Posterior cingulate gyrus (tissue), 11 donors: ENCODE results near the gene KIRREL1.
A peak's percentile ranks its signal among the peaks of the same experiment; 100 is the strongest.

Experiments
- DNase-seq, 10 donors: peaks; one replicate each; pipeline versions ENCODE4 v3.0.0 to v3.0.0-alpha.2; 2020 to 2021; ENCODE audit warnings: mixed read lengths in 3 of 10
- intact Hi-C: fragments of 100-400 bp; cut with DNase I; formaldehyde crosslinking; loops from one replicate; pipeline ENCODE4 v1.15.1; 2023

The KIRREL1 gene

GRCh38 chr1:158056498-158056897 lies 63.1 kb downstream of the KIRREL1 start:
- peak in 1 of 10 donors; percentile 65 for DNase-seq
- intact Hi-C loops: no loop called here

DNA sequence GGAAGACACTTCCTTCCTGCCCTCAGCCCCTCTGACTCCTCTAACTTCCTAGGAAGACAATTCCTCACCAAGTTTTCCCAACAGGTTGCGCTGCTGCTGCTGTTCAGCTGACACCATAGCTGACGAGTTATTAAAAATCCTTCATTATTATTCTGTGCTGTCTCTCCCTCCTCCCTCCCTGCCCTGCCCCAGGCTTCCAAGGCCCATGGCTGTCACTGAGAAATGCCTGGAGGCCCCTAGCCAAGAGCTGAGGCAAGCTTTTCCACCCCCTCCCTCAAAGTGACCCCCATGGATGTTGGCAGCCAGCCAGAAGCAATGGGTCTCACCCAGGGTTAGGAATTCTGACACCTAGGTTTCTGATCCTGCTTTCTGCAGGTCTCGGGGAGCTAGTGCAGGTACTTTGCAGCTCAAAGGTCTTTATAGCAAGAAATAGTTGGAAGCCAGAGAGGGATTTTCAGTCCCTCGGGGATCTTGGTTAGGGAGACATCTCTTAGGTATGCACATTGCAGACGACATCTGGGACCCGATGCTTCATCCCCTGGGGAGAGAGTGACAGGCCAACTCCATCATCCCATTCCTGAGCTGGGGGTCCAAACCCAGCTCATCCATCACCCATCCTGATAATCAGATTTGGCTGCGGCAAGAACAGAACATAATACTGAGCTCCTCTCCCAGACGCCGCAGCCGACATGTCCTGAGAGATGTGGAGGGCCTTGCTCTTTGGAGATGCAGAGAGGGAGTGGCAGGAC lies 65.0 kb downstream of the KIRREL1 start:
- intact Hi-C loops: no loop called here
- peak in 1 of 10 donors; percentile 62 for DNase-seq

GRCh38 chr1:158059984-158060383 lies 66.5 kb downstream of the KIRREL1 start:
- DNase-seq: peak in 1 of 10 donors; percentile 27
- intact Hi-C loops: no loop called here

DNA sequence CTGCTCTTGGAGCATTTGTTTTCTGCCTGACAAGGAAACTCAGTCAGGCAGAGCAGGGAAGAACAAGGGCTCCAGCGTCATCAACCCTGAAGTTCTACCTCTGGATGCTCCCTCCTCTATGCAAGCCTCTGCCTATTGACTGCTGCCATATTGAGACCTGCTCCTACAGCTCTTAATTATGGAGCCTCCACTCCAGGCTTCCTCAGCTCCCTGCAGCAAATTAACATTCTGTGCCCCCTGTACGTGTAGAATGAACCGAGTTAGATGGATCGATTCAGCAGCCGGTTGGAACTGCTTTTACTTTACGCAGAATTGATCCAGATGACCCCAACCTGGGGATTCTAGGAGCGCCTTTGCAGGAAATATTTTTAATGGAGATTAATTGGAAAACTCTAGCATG lies 68.7 kb downstream of the KIRREL1 start:
- intact Hi-C loops: no loop called here
- peak in 1 of 10 donors; percentile 9 for DNase-seq

- intact Hi-C loops: no loop called here
- DNase-seq: no peak
Measured at GRCh38 chr1:158067662-158068061, 74.2 kb downstream of the KIRREL1 start.

DNA sequence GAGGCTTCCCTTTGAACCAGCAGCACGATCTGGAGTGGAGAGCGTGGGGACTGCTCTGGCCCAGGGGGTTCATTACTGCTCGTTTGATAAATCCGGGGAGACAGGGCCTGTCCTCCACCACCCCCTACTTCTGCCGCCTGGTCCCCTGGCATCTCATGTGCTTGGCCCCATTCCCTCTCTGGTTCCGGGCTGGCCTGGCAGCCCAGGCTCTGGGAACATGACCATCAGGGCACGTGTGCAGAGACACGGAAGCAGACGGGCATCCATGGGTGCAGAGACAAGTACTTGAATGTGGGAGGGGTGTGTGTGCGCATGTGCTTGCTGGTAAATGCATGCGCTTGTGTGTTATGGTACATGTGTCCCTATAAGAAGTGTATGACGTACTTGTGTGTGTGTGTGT lies 75.5 kb downstream of the KIRREL1 start:
- DNase-seq: no peak
- intact Hi-C loops: no loop called here

- peak in 7 of 10 donors; percentile 29 to 89 (median 48) for DNase-seq
- intact Hi-C loops: no loop called here
Measured at GRCh38 chr1:158071138-158071537, 77.7 kb downstream of the KIRREL1 start.

DNA sequence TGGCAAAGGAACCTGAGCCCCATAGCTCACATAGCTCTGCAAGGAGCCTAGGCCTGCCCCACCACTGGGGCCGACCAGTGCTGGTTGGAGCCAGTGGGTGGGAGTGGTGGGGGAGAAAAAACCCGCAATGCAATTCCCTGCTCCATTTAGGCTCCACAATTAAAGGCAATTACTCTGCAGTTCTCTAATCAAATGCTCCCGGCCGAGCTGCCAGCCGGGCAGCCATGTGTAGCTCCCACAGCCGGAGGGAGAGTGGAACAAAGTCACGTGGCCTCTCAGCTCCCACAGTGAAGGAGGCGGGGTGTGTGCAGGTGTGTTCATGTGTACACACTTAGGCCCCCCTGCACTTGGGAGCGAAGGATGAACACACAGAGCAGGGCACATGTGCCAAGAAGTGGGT lies 81.6 kb downstream of the KIRREL1 start:
- DNase-seq: peak in 4 of 10 donors; percentile 23 to 88 (median 58)
- intact Hi-C loops: no loop called here

DNA sequence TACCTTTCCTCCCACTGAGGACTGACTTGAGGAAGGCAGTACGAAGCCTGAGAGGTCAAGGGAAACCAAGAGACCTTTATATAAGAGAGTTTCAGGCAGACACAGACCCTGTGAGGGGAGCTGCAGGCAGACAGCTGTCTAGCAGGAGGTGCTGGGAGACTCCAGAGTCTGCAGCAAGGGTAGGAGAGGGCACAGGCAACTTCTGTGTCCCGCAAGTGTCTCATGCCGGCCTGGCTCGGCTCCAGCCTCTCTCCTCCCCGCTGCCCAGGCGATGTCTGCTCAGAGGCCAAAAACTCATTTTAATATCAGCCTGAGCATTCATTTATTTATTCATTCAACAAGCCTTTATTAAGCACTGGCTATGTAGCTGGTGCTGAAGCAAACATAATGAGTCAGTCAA lies 83.0 kb downstream of the KIRREL1 start:
- intact Hi-C loops: no loop called here
- no peak for DNase-seq

GRCh38 chr1:158077411-158078256 lies 84.2 kb downstream of the KIRREL1 start:
- peak in 1 of 10 donors; percentile 60 for DNase-seq
- intact Hi-C loops: no loop called here

DNA sequence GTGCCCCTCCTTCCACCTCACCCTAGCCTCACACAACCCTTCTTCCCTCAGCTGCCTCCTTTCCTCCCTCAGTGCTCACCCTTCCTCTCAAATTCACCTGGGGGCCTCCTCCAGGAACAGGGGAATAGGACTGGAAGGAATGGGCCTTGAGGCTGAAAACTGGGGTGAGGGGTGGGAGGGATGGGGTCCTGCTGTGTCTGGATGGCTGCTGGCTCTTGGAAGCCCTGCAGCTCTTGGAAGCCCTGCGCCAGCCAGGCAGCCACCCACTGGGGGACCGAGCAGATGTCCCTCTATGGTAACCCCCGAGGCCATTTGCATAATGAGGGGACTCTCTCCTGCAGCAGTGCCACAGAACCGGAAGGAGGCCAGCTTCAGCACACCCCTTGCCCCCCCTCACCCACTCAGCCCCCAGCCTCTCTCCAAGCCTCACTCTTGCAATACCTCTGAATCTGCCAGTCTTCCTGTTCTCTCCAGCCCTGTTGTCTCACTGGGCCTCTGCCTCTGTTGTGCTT lies 85.2 kb downstream of the KIRREL1 start:
- intact Hi-C loops: no loop called here
- DNase-seq: no peak

GRCh38 chr1:158080066-158080465 lies 86.6 kb downstream of the KIRREL1 start:
- DNase-seq: no peak
- intact Hi-C loops: no loop called here

DNA sequence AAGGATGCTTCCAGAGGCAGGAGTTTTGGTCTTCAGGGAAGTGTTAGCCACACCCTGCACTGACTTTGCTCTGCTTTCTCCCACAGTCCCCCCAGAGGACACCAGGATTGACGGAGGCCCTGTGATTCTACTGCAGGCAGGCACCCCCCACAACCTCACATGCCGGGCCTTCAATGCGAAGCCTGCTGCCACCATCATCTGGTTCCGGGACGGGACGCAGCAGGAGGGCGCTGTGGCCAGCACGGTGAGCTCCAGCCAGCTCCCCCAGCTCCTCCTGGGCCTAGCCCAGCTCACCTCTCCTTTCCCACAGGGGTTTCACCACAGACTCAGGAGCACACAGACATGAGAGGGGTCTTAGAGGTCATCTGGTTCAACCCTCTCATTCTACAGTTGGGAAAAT lies 90.9 kb downstream of the KIRREL1 start:
- DNase-seq: peak in 1 of 10 donors; percentile 35
- intact Hi-C loops: no loop called here

DNA sequence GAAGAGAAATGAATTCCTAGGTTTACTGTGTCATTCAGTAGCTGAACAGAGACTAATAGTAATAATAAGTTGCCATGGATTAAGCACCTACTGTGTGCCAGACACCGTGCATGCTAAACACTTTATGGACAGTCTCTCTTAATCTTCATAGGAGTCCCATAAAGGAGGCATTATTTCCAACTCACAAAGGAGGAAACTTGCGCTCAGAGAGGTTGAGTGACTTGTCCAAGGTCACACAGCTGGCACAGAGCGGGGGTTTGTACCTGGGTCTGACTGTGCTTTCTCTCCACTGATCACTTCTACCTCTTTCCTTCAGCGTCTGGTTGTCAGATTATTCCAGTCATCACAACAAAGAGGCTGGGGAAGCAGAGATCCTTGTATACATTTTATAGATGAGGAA lies 91.3 kb downstream of the KIRREL1 start:
- intact Hi-C loops: loop anchor here (5.0 kb wide), 1 partner anchor 92 kb away; the partner anchor contains the start of gene KIRREL1

DNA sequence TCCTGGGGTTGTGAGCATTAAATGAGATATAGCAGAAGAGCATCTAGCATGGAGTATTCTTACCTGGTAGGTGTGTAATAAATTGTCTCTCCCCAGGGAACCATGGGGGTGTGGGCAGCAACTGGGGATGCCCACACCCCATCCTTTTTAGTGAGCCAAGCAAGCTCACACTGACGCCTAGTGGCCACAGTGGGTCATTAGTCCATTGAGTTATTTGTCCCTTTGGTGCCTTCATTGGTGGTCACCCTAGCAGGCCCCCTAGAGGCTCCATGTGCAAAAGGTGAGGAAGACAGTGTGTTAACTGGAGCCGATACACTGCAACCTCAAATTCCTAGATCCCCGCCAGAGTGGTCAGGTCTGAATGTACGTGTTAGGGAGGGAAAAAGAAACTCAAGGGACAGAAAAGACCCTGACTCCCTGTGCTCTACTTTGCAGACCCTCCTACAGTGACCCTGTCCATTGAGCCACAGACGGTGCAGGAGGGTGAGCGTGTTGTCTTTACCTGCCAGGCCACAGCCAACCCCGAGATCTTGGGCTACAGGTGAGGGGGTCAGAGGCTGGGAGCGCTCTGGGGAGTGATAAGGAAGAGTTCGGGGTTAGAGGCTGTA lies 94.0 kb downstream of the KIRREL1 start:
- intact Hi-C loops: loop anchor here (1.0 to 5.0 kb wide), 2 partner anchors 95 to 124 kb away; partner anchors contain the start of gene KIRREL1
- peak in 5 of 10 donors; percentile 27 to 86 (median 46) for DNase-seq

More for the DNA sequence above, 91.3 kb downstream of the KIRREL1 start:
- DNase-seq: peak in 1 of 10 donors; percentile 5

DNA sequence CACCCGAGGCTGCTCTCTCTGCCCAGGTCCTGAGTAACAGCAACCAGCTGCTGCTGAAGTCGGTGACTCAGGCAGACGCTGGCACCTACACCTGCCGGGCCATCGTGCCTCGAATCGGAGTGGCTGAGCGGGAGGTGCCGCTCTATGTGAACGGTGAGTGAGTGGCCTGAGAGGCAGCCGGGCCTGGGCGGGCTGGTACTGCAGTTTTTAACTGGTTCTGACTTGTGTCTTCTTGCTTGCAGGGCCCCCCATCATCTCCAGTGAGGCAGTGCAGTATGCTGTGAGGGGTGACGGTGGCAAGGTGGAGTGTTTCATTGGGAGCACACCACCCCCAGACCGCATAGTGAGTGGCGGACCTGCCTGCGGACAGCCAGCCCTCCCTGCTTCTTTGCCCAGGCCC lies 96.0 kb downstream of the KIRREL1 start:
- intact Hi-C loops: loop anchor here (5.0 kb wide), 1 partner anchor 97 kb away; the partner anchor contains the start of gene KIRREL1
- DNase-seq: no peak

DNA sequence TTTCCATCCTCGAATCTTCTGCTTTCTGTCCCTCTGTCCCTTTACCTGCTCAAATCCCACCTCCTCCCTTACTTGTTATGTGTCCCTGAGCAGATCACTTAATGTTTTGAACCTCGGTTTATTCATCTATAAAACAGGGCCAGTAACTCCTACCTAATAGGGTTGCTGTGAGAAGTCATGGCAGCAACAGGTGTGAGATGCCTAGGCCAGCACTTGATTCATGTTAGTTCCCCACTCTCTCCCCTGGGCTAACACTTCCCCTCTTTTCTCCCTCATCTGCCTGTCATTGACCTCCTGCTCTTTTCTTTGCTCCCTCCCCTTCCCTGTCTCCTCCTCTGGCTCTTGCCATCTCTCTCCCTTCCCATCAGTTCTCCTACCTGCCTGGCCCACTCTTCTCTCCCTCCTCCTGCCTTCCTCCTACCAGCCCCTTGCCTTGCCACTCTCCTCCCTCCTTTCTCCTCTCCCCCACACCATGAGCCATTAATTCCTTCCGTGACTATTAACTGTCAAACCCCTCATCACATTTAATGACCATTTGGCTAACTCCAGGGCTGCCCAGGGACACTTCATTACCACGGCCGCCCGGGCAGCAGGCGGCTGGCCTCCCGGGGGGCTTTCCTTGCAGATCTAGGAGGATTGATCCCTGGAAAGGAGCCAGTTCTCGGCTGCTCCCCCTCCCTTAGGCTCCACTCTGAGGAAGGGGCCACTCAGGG lies 96.6 kb downstream of the KIRREL1 start:
- DNase-seq: no peak
- intact Hi-C loops: loop anchor here (5.0 kb wide), 1 partner anchor 98 kb away; the partner anchor contains the start of gene KIRREL1

- peak in 1 of 10 donors; percentile 69 for DNase-seq
- intact Hi-C loops: no loop called here
Measured at GRCh38 chr1:158093376-158093775, 99.9 kb downstream of the KIRREL1 start.

- intact Hi-C loops: no loop called here
- DNase-seq: peak in 1 of 10 donors; percentile 82
Measured at GRCh38 chr1:158094571-158094970, 101.1 kb downstream of the KIRREL1 start.
